CD14-positive monocyte (primary cell): ENCODE measurements around the gene FCRL1. TPM values are rescaled to one million over a fixed set of nuclear protein-coding genes. Genes with fewer than 3 reads are reported as not detected.

Source experiments
- DNase-seq, 3 donors: peaks; one replicate each; pipeline ENCODE4 v3.0.0-alpha.2; 2011 to 2022
- H2AFZ ChIP-seq: 2 replicates; pipeline ENCODE4 v1.6.0; 2012; ENCODE audit warnings: mild to moderate bottlenecking, low read depth, low read length, inconsistent platforms; ENCODE audit not compliant: insufficient read depth, poor library complexity, severe bottlenecking
- H3K27ac ChIP-seq, 2 donors: 1 replicate in 1 of 2; 2 replicates in 1 of 2; pipeline ENCODE4 v1.5.1; 2012 to 2013; ENCODE audit warnings: low read length in 2 of 2, control low read depth in 1 of 2, inconsistent platforms in 1 of 2, low read depth in 1 of 2, mild to moderate bottlenecking in 1 of 2
- H3K27me3 ChIP-seq, 2 donors: one replicate each; pipeline versions ENCODE4 v1.6.0 to v1.6.1; 2011 to 2013; ENCODE audit warnings: low read length in 2 of 2; ENCODE audit not compliant: control insufficient read depth in 2 of 2, insufficient read depth in 2 of 2
- H3K36me3 ChIP-seq, 2 donors: replicated peaks in 1 of 2; 1 replicate in 1 of 2; 2 replicates in 1 of 2; pipeline versions ENCODE4 v1.5.1 to v1.6.1; 2012 to 2013; ENCODE audit warnings: low read length in 2 of 2, control low read depth in 1 of 2, inconsistent platforms in 1 of 2, mild to moderate bottlenecking in 1 of 2; ENCODE audit not compliant: insufficient read depth in 2 of 2, control insufficient read depth in 1 of 2
- H3K4me1 ChIP-seq, 2 donors: 1 replicate in 1 of 2; 2 replicates in 1 of 2; pipeline versions ENCODE4 v1.5.1 to v1.6.1; 2012 to 2013; ENCODE audit warnings: low read length in 2 of 2, control low read depth in 1 of 2, inconsistent platforms in 1 of 2, mild to moderate bottlenecking in 1 of 2, moderate library complexity in 1 of 2; ENCODE audit not compliant: insufficient read depth in 2 of 2, control insufficient read depth in 1 of 2
- H3K4me2 ChIP-seq: replicated peaks from 2 replicates; pipeline ENCODE3; 2012; ENCODE audit warnings: low read length, moderate library complexity, mild to moderate bottlenecking; ENCODE audit not compliant: poor library complexity, severe bottlenecking; ENCODE audit errors: extremely low read depth
- H3K4me3 ChIP-seq, 3 experiments: fragments of 200-600 bp in 1 of 3; sonication (generic) in 1 of 3; replicated peaks in 1 of 3; 1 replicate in 2 of 3; 2 replicates in 1 of 3; pipeline ENCODE4 v1.5.1; 2011 to 2013; ENCODE audit warnings: low read length in 3 of 3, mild to moderate bottlenecking in 3 of 3, control low read depth in 2 of 3, low read depth in 2 of 3, inconsistent platforms in 1 of 3, moderate library complexity in 1 of 3
- H3K79me2 ChIP-seq: 2 replicates; pipeline ENCODE4 v1.6.0; 2012; ENCODE audit warnings: mild to moderate bottlenecking, control low read depth, inconsistent platforms, low read length, moderate library complexity; ENCODE audit not compliant: insufficient read depth
- H3K9ac ChIP-seq: 2 replicates; pipeline ENCODE4 v1.6.0; 2017; ENCODE audit warnings: low read length, mild to moderate bottlenecking; ENCODE audit not compliant: insufficient read depth, poor library complexity, severe bottlenecking
- H3K9me3 ChIP-seq, 2 donors: replicated peaks in 1 of 2; 1 replicate in 1 of 2; 2 replicates in 1 of 2; pipeline versions ENCODE4 v1.5.1 to v1.6.1; 2012 to 2013; ENCODE audit warnings: low read length in 2 of 2, control low read depth in 1 of 2; ENCODE audit not compliant: control insufficient read depth in 1 of 2, insufficient read depth in 1 of 2
- H4K20me1 ChIP-seq: 2 replicates; pipeline ENCODE4 v1.6.0; 2012; ENCODE audit warnings: mild to moderate bottlenecking, low read length, control low read depth, moderate library complexity; ENCODE audit not compliant: insufficient read depth
- H3K27ac Mint-ChIP-seq, 7 donors: one replicate each; pipeline ENCODE4 v1.8.0; 2020; ENCODE audit warnings: mild to moderate bottlenecking in 7 of 7, mixed read lengths in 7 of 7, moderate library complexity in 6 of 7, inconsistent platforms in 2 of 7
- H3K27me3 Mint-ChIP-seq, 3 donors: one replicate each; pipeline ENCODE4 v1.8.0; 2021 to 2022; ENCODE audit warnings: low read depth in 3 of 3, mild to moderate bottlenecking in 3 of 3, mixed read lengths in 3 of 3, moderate library complexity in 3 of 3, inconsistent platforms in 1 of 3
- H3K36me3 Mint-ChIP-seq, 2 donors: one replicate each; pipeline ENCODE4 v1.8.0; 2020; ENCODE audit warnings: mixed read lengths in 2 of 2, inconsistent platforms in 1 of 2, mild to moderate bottlenecking in 1 of 2
- H3K4me1 Mint-ChIP-seq: one replicate; pipeline ENCODE4 v1.8.0; 2020; ENCODE audit warnings: mild to moderate bottlenecking, mixed read lengths
- H3K4me3 Mint-ChIP-seq, 2 donors: one replicate each; pipeline ENCODE4 v1.8.0; 2020; ENCODE audit warnings: mild to moderate bottlenecking in 2 of 2, mixed read lengths in 2 of 2, moderate library complexity in 1 of 2
- H3K9me3 Mint-ChIP-seq, 7 donors: one replicate each; pipeline ENCODE4 v1.8.0; 2020 to 2022; ENCODE audit warnings: mixed read lengths in 7 of 7, mild to moderate bottlenecking in 6 of 7, moderate library complexity in 6 of 7, inconsistent platforms in 2 of 7
- WGBS: methylation state at CpG from one replicate; pipeline ENCODE4 v1.1.5; 2013; ENCODE audit warnings: missing lambda C conversion rate; ENCODE audit not compliant: insufficient coverage; 5-methylcytosine and 5-hydroxymethylcytosine counted together
- intact Hi-C, 2 donors: fragments of 100-400 bp; cut with micrococcal nuclease; formaldehyde crosslinking; loops; one replicate each; pipeline versions ENCODE4 v1.15.0 to v1.15.1; 2023
- polyA plus RNA-seq, 3 donors: library from polyadenylated mRNA; depleted of rRNA in 1 of 3; unstranded in 2 of 3; stranded (reverse) in 1 of 3; fragments of 300-500 nt in 2 of 3; fragments of >200 nt in 1 of 3; fragmentation: Illumina TruSeq in 2 of 3; gene quantifications; 1 replicate in 2 of 3; 2 replicates in 1 of 3; pipeline ENCODE4 v1.2.3, GENCODE V29; 2012 to 2021
- TF ChIP-seq, protein P1 (sequence below): fragments of 200-600 bp; IDR thresholded peaks from one replicate; pipeline ENCODE4 v1.8.0; 2022; ENCODE audit warnings: antibody characterized with exemption, mild to moderate bottlenecking

The FCRL1 gene
- polyA plus RNA-seq, 3 donors, result 0.16 to 2.1 (median 0.16) TPM

DNA sequence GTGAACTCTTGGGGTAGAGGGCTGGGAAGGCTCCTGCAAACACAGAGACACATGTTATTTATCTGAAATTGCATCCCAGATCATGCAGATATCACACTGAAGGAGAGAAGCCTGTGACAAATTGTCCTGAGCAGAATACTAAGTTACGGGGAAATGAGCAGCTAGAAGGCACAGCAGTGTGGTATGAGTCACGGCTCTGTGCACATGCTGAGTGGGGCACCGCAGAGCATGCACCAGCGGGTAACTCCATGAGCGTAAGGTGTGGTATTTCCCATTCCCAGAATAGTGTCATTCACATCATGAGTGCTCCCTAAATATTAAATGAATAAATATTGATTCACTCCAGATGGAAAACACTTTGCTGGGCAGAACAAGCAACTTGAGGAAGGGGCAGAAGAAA is 21.7 kb downstream of the FCRL1 start:
- TF ChIP-seq, protein P1, sequence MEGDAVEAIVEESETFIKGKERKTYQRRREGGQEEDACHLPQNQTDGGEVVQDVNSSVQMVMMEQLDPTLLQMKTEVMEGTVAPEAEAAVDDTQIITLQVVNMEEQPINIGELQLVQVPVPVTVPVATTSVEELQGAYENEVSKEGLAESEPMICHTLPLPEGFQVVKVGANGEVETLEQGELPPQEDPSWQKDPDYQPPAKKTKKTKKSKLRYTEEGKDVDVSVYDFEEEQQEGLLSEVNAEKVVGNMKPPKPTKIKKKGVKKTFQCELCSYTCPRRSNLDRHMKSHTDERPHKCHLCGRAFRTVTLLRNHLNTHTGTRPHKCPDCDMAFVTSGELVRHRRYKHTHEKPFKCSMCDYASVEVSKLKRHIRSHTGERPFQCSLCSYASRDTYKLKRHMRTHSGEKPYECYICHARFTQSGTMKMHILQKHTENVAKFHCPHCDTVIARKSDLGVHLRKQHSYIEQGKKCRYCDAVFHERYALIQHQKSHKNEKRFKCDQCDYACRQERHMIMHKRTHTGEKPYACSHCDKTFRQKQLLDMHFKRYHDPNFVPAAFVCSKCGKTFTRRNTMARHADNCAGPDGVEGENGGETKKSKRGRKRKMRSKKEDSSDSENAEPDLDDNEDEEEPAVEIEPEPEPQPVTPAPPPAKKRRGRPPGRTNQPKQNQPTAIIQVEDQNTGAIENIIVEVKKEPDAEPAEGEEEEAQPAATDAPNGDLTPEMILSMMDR, result no peak
- no peak for DNase-seq
- H3K9ac ChIP-seq, result no peak overlapping the region
- no peaks in the 10 kb centered on the region for H4K20me1 ChIP-seq
- no peaks in the 10 kb centered on the region for H3K27me3 ChIP-seq
- 50% methylated on average over 1 of the region's 5 CpGs for WGBS
- Mint-ChIP-seq H3K27ac (no peak overlapping the region), H3K9me3 (peaks cover 1 to 11% (median 6%) of the 10 kb centered on the region in 7 donors), H3K4me1 (no peaks in the 10 kb centered on the region), H3K4me3 (no peak overlapping the region), H3K27me3 (peaks cover 2 to 9% (median 2%) of the 10 kb centered on the region in 3 donors), H3K36me3 (peaks cover 0 to 1% of the 10 kb centered on the region in 2 donors)
- H3K4me2 ChIP-seq, result no peak overlapping the region
- no peak overlapping the region for H3K4me3 ChIP-seq
- intact Hi-C loops, result no loop called here
- no peak overlapping the region for H3K27ac ChIP-seq
- peaks cover 0 to 6% of the 10 kb centered on the region in 2 donors for H3K9me3 ChIP-seq
- no peaks in the 10 kb centered on the region for H3K4me1 ChIP-seq
- H2AFZ ChIP-seq, result no peak overlapping the region
- no peaks in the 10 kb centered on the region for H3K79me2 ChIP-seq
- no peaks in the 10 kb centered on the region for H3K36me3 ChIP-seq

GRCh38 chr1:157785248-157785647 is 34.7 kb downstream of the FCRL1 start:
- Mint-ChIP-seq H3K4me1 (peaks cover 29% of the 10 kb centered on the region), H3K27ac (peak overlapping the region in 1 of 7 donors; percentile 38), H3K27me3 (peaks cover 1 to 11% (median 7%) of the 10 kb centered on the region in 3 donors), H3K4me3 (peak overlapping the region in 1 of 2 donors; percentile 14), H3K9me3 (peaks cover 0 to 4% (median 2%) of the 10 kb centered on the region in 7 donors), H3K36me3 (no peaks in the 10 kb centered on the region)
- H3K36me3 ChIP-seq, result no peaks in the 10 kb centered on the region
- TF ChIP-seq, protein P1, result no peak
- no peak overlapping the region for H2AFZ ChIP-seq
- no peak overlapping the region for H3K4me2 ChIP-seq
- 40% methylated on average over 1 of the region's 1 CpG for WGBS
- H3K4me3 ChIP-seq, result no peak overlapping the region
- intact Hi-C loops, result no loop called here
- H3K4me1 ChIP-seq, result peaks cover 27 to 30% of the 10 kb centered on the region in 2 donors
- DNase-seq, result peak in 1 of 3 donors; percentile 13
- H4K20me1 ChIP-seq, result no peaks in the 10 kb centered on the region
- H3K79me2 ChIP-seq, result no peaks in the 10 kb centered on the region
- no peak overlapping the region for H3K27ac ChIP-seq
- H3K9me3 ChIP-seq, result no peaks in the 10 kb centered on the region
- H3K9ac ChIP-seq, result no peak overlapping the region
- H3K27me3 ChIP-seq, result no peaks in the 10 kb centered on the region
